Ishikawa (cell line): ENCODE measurements around the gene RASAL2.

Experiments
- CEBPB ChIP-seq: IDR thresholded peaks from 2 replicates; pipeline ENCODE4 v1.6.1; 2012
- CREB1 ChIP-seq: IDR thresholded peaks from 2 replicates; pipeline ENCODE4 v1.6.1; 2012; ENCODE audit warnings: low read depth
- EGR1 ChIP-seq: IDR thresholded peaks from 2 replicates; pipeline ENCODE4 v1.6.1; 2012
- EP300 ChIP-seq: IDR thresholded peaks from 2 replicates; pipeline ENCODE4 v1.6.1; 2012; ENCODE audit warnings: borderline replicate concordance
- FOXM1 ChIP-seq: IDR thresholded peaks from 2 replicates; pipeline ENCODE4 v1.6.1; 2012; ENCODE audit warnings: low read depth, borderline replicate concordance
- NFIC ChIP-seq: IDR thresholded peaks from 2 replicates; pipeline ENCODE4 v1.6.1; 2012
- RAD21 ChIP-seq: IDR thresholded peaks from 2 replicates; pipeline ENCODE4 v1.6.1; 2012; ENCODE audit warnings: low read depth
- TAF1 ChIP-seq: IDR thresholded peaks from 2 replicates; pipeline ENCODE4 v1.6.1; 2012; ENCODE audit warnings: low read depth, mild to moderate bottlenecking
- TCF12 ChIP-seq: IDR thresholded peaks from 2 replicates; pipeline ENCODE4 v1.6.1; 2012; ENCODE audit warnings: low read depth
- TEAD4 ChIP-seq: IDR thresholded peaks from 2 replicates; pipeline ENCODE4 v1.6.1; 2012
- YY1 ChIP-seq: IDR thresholded peaks from 2 replicates; pipeline ENCODE4 v1.6.1; 2012; ENCODE audit warnings: low read depth
- ZBTB7A ChIP-seq: IDR thresholded peaks from 2 replicates; pipeline ENCODE4 v1.6.1; 2012; ENCODE audit warnings: low read depth
- TF ChIP-seq, protein P1 (sequence below): IDR thresholded peaks from 2 replicates; pipeline ENCODE4 v1.6.1; 2012
- TF ChIP-seq, protein P2 (sequence below): IDR thresholded peaks from 2 replicates; pipeline ENCODE4 v1.6.1; 2012
- TF ChIP-seq, protein P3 (sequence below): IDR thresholded peaks from 2 replicates; pipeline ENCODE4 v1.6.1; 2012; ENCODE audit warnings: low read depth, mild to moderate bottlenecking

Gene RASAL2

DNA sequence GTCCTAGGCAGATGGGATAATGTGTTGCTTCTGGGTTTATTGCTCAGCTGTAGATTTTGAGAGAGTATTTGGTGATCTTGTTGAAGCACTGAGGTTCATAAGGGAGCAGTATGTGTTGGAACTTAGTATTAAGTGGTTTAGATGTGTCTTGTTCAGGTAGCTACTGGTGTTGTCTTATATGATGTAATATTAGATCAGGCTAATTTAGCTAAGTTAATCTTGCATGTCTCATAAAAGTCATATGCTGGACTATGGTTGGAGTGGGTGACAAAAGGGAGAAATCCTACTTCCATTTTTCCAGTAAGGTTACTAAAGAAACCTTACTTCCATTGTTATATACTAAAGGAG, 206.4 kb downstream of the RASAL2 start:
- TF ChIP-seq TCF12: no peak
- no peak for TF ChIP-seq TAF1
- TF ChIP-seq NFIC: no peak
- TF ChIP-seq YY1: no peak
- TF ChIP-seq CREB1: no peak
- TF ChIP-seq TEAD4: no peak
- no peak for TF ChIP-seq FOXM1
- TF ChIP-seq, protein P1, sequence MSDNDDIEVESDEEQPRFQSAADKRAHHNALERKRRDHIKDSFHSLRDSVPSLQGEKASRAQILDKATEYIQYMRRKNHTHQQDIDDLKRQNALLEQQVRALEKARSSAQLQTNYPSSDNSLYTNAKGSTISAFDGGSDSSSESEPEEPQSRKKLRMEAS: no peak

DNA sequence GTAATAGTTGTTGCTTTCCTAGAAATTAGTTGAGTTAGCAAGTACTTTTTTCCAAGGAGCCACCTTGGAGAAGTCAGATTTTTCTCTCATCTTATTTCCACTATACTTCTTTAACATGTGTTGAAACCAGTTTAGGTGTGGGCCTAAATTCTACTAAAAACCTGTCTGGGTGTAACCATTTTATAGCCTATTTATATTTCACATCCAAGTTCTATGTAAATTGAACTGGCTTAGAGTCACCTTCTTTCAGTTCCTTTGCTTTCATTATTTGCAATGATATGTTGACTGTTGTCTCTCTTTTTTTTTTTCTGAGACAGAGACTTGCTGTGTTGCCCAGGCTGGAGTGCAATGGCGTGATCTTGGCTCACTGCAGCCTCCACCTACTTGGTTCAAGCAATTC, 207.2 kb downstream of the RASAL2 start:
- TF ChIP-seq CREB1: no peak
- no peak for TF ChIP-seq TEAD4
- TF ChIP-seq, protein P2, sequence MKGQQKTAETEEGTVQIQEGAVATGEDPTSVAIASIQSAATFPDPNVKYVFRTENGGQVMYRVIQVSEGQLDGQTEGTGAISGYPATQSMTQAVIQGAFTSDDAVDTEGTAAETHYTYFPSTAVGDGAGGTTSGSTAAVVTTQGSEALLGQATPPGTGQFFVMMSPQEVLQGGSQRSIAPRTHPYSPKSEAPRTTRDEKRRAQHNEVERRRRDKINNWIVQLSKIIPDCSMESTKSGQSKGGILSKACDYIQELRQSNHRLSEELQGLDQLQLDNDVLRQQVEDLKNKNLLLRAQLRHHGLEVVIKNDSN: no peak
- TF ChIP-seq ZBTB7A: no peak
- no peak for TF ChIP-seq TAF1
- TF ChIP-seq TCF12: no peak
- TF ChIP-seq EGR1: no peak
- no peak for TF ChIP-seq NFIC
- TF ChIP-seq RAD21: no peak
- TF ChIP-seq FOXM1: no peak
- no peak for TF ChIP-seq YY1
- TF ChIP-seq CEBPB: no peak

DNA sequence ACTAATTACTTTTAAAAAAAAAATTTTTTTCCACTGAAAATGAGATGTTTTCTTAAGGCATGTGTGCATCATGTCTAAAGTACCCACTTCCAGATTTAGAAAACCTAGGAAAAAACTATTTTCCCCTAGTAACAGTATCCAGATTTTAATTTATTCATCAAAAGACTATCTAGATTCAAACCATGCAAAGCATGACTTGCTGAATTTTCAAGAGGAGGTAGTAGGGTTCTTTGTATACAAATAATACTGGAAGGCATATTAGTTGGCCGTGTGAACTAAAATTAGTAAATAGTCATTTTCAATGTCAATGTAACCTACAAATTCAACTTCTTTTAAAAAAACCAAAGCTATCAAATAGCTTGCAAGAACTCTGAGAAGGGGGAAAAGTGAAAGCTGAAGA, 213.4 kb downstream of the RASAL2 start:
- TF ChIP-seq, protein P3, sequence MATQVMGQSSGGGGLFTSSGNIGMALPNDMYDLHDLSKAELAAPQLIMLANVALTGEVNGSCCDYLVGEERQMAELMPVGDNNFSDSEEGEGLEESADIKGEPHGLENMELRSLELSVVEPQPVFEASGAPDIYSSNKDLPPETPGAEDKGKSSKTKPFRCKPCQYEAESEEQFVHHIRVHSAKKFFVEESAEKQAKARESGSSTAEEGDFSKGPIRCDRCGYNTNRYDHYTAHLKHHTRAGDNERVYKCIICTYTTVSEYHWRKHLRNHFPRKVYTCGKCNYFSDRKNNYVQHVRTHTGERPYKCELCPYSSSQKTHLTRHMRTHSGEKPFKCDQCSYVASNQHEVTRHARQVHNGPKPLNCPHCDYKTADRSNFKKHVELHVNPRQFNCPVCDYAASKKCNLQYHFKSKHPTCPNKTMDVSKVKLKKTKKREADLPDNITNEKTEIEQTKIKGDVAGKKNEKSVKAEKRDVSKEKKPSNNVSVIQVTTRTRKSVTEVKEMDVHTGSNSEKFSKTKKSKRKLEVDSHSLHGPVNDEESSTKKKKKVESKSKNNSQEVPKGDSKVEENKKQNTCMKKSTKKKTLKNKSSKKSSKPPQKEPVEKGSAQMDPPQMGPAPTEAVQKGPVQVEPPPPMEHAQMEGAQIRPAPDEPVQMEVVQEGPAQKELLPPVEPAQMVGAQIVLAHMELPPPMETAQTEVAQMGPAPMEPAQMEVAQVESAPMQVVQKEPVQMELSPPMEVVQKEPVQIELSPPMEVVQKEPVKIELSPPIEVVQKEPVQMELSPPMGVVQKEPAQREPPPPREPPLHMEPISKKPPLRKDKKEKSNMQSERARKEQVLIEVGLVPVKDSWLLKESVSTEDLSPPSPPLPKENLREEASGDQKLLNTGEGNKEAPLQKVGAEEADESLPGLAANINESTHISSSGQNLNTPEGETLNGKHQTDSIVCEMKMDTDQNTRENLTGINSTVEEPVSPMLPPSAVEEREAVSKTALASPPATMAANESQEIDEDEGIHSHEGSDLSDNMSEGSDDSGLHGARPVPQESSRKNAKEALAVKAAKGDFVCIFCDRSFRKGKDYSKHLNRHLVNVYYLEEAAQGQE: no peak
- no peak for TF ChIP-seq EP300
- TF ChIP-seq FOXM1: no peak
- TF ChIP-seq, protein P1: no peak
- no peak for TF ChIP-seq CEBPB
- TF ChIP-seq TAF1: no peak
- TF ChIP-seq CREB1: no peak
- no peak for TF ChIP-seq NFIC
- no peak for TF ChIP-seq EGR1
- TF ChIP-seq YY1: no peak
- no peak for TF ChIP-seq ZBTB7A
- no peak for TF ChIP-seq TCF12
- no peak for TF ChIP-seq RAD21
- TF ChIP-seq, protein P2: no peak
- TF ChIP-seq TEAD4: no peak

DNA sequence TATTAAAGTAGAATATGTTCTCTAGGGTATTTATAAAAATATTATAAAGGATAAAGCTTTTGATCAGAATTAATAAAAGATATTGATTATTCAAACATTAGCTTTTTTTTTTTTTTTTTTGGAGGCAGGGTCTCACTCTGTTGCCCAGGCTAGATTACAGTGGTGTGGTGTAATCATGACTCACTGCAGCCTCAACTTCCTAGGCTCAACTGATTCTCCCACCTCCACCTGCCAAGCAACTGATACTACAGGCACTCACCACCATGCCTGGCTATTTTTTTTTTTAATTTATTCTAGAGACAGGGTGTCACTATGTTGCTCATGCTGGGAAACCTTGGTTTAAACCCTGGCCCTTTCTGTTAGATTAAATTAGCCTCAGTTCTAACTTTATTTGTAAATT, 214.5 kb downstream of the RASAL2 start:
- no peak for TF ChIP-seq TEAD4
- TF ChIP-seq EP300: no peak
- TF ChIP-seq, protein P3: no peak
- TF ChIP-seq RAD21: no peak
- no peak for TF ChIP-seq EGR1
- TF ChIP-seq, protein P2: no peak
- TF ChIP-seq TAF1: no peak
- no peak for TF ChIP-seq TCF12

DNA sequence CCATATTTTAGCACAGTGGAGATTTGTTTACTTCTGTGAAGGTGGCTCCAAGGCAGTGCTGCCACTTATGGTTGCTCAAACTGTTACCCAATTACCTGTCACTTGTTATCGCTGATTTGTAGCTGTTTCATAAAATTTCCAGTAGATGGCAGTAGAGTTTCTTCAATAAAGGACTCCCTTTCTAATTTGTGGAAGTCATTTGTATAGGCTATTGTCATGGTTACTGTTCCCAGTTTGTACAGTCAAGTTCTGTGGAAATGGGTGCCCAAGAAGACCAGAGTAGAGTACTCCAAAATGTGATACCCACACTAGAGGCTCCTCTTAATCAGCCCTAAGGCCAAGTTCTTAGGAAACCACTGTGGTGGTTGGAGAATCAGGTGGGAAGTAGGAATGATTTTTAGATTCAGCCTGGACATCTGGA, 216.8 kb downstream of the RASAL2 start:
- TF ChIP-seq, protein P2: no peak
- TF ChIP-seq, protein P3: no peak
- TF ChIP-seq CEBPB (peak; percentile 74), RAD21 (peak; percentile 84)
